HTR-8/SVneo (cell line): Measurements from ENCODE around the gene GALNT16.
"Not testable (repeated sequence)": the region's sequence is repeated elsewhere in the genome, so short reads cannot be mapped to it uniquely, and the experiment has no call there.

Experiments used
- DNase-seq: peaks from one replicate; pipeline ENCODE4 v3.0.0; 2011; ENCODE audit warnings: low spot score, mixed read lengths; ENCODE audit not compliant: insufficient read length
- FAIRE-seq: peaks from 2 replicates; lab custom pipeline; 2011; peaks lifted over from hg19 to GRCh38; lab: Jason Lieb, UNC

GALNT16 gene

DNA sequence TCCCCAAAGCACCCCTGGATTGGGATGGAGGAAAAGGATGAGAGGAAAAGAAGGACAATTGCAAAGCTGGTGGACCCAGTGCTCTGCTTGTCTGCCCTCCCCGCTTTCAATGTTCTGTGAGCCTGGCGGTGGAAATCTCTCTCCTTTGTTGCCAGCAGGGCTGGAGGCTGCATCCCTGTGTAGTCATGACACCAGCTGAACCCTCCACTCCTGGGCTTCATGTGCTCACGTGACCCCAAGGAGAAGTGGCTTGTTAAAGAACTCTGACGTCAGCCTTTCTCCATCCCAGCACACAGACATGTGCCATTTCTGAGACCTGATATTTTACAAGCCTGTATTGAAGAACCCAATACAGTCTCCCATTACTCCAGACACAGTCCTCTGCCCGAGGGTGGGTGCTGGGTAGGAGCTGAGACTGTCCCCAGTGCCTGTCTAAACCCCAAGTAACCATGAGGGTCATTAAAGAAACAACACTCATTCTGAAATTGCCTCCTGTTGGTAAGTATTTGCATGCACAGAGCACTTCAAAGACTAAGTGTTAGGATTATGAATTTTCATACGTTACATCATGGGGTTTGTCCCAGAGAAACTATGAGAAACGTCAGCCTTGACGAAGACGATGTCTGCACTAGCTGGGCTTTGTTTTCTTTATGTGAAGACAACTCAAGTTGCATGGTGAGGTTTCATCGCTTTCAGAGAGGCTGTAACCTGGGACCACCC lies 21.7 kb downstream of the GALNT16 start:
- DNase-seq = no peak

GRCh38 chr14:69282448-69282847 lies 22.5 kb downstream of the GALNT16 start:
- FAIRE-seq = no peak
- DNase-seq = no peak

More for the DNA sequence above, 21.7 kb downstream of the GALNT16 start:
- peak; percentile 94 for FAIRE-seq

- no peak for DNase-seq
- no peak for FAIRE-seq
Observed at GRCh38 chr14:69284170-69284569, 24.2 kb downstream of the GALNT16 start.

GRCh38 chr14:69285661-69286255 lies 25.8 kb downstream of the GALNT16 start:
- no peak for FAIRE-seq

GRCh38 chr14:69287098-69288010 lies 27.4 kb downstream of the GALNT16 start:
- peak; percentile 94 for FAIRE-seq
- DNase-seq = no peak

More at GRCh38 chr14:69285661-69286255, 25.8 kb downstream of the GALNT16 start:
- no peak for DNase-seq

DNA sequence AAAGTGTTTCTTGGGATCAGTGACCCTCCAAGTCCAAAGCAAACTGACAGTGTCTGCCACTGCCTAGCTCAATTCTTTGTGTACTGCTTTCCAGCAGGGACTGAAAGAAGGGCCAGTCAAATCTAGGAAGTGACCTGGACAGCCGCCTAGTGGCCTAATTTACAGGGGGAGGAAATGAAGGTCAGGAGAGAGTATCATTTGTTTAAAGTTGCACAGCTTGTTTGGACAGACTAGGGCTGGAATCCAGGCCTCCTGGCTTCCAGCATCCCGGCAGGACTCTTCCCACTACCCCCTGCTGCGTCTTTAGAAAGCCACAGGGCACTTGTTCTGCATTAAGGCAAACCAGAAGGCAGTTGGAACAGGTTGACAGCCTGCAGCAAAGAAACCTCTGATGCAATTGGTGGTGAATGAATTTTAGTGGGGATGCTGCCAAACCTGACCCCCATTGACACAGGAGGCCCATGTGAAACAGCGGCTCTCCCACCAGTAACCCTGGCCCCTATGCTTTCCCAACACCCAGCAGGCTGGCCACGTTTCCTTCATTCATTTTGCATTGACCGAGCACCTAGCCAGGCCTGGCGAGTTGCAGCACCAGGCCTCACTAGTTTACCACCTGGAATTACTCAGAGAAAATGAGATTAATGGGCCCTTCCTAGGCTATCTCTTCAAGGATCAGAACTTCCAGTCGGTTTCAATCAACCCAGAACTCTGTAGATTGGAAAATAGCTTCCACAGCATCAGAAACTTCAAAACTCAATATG lies 28.2 kb downstream of the GALNT16 start:
- FAIRE-seq (peak; percentile 82), DNase-seq (no peak)

DNA sequence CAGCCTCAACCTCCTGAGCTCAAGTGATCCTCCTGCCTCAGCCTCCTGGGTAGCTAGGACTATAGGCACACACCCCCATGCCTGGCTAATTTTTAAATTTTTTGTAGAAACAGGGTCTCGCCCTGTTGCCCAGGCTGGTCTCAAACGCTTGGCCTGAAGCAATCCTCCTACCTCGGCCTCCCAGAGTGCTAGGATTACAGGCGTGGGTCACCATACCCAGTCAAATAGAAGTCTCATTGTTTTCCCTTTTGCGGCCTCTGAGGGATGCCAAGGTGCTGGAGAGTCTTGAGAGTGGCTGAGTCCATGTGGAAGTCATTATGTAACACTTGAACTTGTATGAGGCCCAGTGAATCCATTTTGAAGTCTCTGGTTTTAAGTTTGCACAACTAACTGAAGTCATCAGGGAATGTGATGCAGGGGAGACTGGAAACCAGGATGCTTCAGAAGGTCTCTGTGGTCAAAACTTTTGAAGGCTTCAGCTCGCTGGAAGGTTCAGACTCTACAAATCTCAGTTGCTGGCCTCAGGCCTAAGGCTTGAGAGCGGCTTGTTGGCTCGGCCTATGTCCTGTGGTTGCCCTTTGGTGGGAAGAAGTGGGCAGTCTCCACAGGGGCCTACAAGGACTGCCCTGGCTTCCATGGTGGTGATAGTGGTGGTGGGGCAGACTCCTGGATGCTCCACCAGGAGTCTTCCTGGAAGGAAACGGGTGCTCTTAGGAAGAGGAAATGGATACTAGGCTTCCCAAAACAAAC lies 29.2 kb downstream of the GALNT16 start:
- DNase-seq (no peak), FAIRE-seq (peak; percentile 73)

DNA sequence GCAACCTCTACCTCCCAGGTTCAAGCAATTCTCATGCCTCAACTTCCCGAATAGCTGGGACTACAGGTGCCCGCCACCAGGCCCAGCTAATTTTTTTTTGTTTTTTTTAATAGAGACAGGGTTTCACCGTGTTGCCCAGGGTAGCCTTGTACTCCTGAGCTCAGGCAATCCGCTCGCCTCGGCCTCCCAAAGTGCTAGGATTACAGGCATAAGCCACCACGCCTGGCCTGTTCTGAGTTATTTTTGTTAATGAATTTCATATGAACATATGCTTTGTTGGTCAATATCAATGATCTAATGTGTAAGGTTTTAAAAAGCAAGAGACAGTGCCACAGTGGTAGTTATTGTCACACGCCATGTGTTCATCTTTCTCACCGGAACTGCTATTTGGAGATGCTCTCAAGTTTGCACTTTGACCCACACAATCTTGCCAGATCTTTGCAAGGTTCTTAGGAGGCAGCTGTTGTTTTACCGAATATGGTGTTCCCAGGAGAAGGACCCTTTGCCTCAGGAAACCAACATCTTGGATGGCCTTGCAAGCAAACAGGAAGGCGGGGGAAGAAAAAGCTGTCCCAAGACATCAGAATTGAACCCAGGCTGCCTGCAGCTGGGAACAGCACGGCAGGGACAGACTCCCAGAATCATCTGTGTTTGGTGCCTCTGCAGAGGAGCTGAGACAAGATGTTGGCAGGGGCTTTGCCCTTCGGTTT lies 30.0 kb downstream of the GALNT16 start:
- peak; percentile 89 for FAIRE-seq
- no peak for DNase-seq

- not testable (repeated sequence) for FAIRE-seq
Observed at GRCh38 chr14:69290881-69291280, 30.9 kb downstream of the GALNT16 start.

DNA sequence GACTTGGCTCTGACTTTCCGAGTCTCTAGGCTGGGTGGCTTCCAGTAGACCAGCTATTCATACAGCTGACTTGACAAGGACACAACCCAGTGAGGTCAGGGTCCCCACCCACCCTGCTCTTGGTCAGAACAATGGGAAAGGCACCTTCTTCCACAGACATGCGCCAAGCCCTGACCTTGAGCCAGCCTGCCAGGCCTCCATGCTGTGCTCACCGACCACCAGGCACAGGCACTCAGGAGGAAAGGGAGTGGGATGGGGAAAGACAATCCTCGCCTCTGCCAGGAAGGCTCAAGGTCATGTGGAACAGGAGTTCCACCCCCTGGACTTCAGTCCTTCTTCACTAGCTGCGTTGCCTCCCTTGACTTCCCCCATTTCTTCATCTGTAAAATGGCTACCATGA lies 31.4 kb downstream of the GALNT16 start:
- FAIRE-seq = peak; percentile 87
- DNase-seq = no peak

More at GRCh38 chr14:69290881-69291280, 30.9 kb downstream of the GALNT16 start:
- DNase-seq = not testable (repeated sequence)

DNA sequence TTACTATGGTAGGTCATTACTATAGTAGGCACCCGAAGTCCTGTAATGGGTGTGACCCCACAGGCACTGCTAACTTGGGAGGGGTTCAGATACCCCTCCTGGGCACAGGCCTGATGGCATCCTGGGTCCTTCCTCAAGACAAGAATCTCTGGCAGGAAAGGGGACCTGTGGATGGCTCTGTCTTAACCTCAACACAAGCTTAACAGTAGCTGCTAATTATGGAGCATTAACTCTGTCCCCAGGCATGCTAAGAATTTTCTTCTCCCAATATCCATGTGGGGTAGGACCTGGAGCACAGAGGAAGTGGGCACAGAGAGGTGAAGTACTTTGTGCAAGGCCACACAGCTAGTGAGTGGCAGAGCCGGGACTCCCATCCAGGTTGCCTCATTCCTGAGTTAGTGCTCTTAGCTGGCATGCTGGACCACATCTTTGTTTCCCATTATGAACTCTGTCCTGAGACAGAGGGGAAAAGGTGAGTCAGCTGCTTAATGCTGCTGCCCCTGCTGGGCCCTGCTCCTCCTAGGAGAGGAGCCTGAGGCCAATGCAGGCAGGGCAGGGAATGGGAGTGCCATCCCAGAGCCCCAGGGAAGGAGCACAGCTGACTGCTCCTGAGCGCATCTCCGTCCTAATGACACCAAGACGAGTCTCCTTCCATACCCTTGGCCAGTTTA lies 32.1 kb downstream of the GALNT16 start:
- FAIRE-seq = peak; percentile 93
- DNase-seq = no peak

DNA sequence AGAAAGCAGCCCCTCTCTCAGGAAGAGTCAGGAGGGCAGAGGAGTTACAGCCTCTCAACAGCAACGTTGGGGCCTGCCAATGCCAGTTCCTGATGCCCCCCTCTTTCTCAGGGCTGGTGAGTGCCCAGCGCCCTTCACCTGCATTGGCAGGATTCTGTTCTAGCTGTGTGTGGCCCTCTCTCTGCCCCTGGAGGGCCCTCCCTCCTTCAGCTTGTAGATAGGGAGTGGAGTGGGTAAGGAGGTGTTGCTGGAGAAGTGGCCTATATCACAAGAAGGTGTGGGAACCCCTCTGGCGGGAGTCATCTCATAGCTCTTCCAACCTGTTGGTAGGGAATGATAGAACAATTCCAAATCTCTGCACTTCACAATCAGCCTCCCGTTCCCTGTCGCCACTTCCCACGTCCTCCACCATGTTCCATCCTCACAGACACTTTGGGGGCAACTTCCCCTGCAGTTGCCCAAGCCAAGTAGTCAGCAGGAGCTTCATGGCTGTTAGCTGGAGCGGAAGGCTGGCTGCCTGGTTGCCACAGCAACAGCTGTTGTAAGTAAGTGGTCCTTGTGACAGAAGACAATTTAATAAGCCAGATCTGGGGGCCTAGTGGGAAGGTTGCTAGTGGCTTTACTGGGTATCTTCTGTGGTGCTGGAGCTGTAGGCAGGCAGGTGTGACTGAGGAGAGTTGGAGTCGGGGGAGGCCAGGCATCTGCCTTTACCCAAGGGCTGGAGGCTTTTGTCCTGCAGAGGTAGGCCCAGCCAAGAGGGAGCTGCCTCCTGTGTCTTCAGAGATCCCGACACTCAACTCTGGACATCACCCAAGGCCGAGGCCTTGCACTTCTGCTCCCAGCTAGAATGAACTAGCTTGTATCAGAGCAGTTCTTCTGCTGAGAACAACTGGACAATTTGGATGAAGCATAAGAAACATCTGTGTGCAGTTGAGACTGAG lies 38.4 kb downstream of the GALNT16 start:
- peak; percentile 76 for FAIRE-seq
- no peak for DNase-seq

- FAIRE-seq (peak; percentile 92), DNase-seq (no peak)
Observed at GRCh38 chr14:69299286-69300035, 39.5 kb downstream of the GALNT16 start.

DNA sequence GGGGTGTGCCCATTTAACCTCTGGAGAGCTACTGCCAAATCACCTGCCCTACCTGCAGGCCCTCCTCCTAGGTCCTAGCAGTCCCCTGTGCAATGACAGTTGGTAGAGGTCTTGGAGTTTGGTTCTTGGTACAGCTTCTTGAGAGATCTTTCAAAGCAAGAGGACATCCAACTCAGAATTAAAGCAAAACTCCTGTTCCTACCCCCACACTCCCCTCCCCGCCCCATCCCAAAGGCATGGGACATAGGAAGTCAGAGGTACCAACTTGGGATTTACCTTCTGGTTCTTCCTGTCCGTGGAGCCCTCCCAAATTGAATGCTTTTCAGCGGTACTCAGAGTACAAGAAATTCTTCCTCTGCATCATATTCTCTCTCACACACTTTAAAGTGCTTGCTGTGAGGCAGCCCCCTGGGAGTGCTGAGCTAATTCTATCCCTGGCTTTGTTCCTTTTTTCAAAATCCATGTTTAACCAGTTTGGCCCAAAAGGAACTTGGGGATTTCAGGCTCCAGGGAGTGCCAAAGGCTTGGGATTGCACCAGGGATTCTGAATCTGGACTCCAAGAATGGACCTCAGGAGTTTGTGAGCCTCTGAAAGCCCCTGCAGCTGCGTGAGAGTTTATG lies 40.8 kb downstream of the GALNT16 start:
- DNase-seq = no peak
- FAIRE-seq = no peak

DNA sequence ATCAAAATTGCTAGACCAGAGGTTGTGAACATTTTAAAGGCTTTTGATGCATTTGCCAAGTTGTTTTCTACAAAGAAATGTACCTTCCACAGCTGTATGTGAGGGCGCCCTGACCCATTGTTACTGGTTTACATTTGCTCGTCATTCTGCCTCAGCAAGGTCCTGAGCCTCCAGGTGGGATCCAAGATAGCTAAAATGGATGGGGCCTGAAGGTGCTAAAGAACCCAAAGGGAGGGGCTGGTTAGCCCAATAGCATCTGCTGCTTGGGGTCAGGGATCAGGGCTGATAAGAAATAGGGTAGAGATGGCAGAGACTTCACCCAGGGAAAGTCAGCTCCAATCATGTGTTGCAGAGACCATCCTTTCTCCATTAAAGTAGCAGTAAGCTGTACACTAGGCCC lies 43.1 kb downstream of the GALNT16 start:
- FAIRE-seq (peak; percentile 48), DNase-seq (no peak)

DNA sequence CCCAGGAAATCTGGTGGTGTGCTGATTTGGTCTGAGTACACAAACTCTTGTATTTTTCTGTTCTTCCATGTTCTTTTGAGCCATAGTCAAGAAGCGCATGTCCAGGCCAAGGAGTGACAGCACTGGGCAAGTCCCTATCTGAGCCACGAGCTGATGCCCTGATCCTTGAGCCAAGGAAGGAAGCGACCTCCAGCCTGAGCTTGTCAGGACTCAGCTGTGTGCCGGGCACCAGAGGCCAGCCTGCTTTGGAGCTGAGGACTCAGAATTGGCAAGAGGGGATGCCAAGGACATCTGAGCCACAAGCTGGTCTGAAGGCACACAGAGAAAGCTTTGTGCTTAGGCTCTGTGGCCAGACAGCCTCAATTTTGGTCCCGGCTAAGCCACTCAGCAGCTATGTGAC lies 52.6 kb downstream of the GALNT16 start:
- DNase-seq = no peak
- peak; percentile 73 for FAIRE-seq
